ENCODE measurements around the gene IFIT1. TPM values are rescaled to one million over a fixed set of nuclear protein-coding genes. Genes with fewer than 3 reads are reported as not detected.
A peak's percentile ranks its signal among the peaks of the same experiment; 100 is the strongest.

The IFIT1 gene
- total and polyA plus RNA-seq, 2 donors (not counting 3 experiments of a cell fraction or from before 2014, with no cell fraction given), result 0.51 to 0.75 TPM

DNA sequence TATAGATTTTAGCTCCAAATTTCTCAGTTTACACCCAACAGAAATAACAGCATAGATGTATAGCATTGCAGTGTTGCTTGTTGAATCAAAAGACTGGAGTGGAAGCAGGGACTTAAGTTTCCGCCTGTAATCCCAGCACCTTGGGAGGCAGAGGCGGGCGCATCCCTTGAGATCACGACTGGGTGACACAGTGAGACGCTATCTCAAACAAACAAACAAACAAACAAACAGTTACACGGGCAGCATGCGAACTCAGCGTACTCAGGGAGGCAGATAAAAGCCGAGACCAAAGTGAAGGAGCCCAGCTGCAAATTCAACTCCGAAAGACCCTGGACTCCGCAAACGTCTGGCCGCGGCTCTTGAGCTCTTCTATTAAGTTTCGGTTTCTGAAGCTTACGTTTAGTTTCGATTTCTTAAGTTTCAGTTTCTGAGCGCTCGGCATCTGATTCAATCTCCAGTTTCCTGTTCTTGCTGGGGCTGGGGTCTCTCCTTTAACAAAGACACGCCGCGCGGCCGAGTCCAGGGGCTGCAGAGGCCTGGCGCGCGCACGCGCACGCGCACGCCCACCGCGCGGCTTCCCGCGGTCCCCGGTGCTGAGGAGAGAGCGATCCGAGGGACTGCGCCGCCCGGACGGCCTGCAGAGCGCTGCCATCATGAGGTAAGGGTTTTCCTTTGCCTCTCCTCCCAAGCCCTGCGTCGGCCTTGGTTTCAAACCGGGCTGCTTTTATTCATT is 21.9 kb downstream of the IFIT1 start, which contains the start of gene IFIT5:
Gene IFIT5, plus strand, starts transcription at position 423 of the 733 bp plus-strand sequence. Its CDS starts 231 bp downstream, at position 654.
- intact Hi-C loops (cut with micrococcal nuclease), result loop anchor here (1.0 to 2.0 kb wide), 3 partner anchors 86 to 230 kb away; partner anchors contain the start of gene PANK1

DNA sequence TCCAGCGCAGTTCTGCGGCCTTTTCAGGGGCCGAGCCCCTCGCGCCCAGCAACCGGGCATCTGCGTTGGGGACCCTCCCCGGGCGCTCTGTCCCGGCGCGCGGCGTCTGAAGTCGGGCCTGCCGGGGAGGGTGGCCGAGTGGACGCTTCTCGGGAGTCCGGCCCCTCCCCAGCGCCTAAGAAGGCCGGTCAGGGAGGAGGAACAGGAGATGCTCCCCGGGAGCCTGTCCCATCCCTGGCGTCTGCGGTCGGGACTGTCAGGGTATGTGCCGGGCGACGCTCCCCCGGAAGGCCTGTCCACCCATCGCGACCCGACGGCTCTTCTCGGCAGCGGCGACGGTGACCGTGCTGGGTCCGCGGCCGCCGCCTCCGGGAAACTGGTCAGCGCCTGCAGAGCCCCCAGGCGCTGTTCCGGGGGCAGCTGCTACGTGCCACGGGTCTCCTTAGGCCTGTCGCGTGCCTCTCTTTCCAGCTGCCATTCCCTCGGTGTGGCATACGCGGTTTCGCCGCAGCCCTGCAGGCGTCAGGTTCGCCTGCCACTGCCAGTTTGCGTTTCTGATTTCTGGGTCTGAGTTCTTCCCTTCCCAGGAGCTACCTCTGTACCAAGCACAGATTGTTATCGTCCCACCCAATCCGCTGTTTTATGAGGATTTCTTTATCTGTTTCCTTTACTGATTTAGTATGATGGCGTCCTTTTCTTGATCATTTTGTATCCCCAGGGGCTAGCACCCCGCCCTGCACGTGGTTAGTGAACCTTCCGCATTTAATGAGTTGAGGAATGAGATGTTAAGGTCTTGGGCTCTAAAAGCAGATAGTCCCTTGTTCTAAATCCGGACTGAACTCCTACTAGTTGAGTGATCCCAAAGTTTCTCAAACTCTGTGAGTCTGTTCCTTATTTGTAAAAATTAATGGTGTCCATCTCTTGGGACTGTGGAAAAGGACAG is 22.7 kb downstream of the IFIT1 start:
- H3K4me2 ChIP-seq (ENCODE audit: insufficient read depth, low read length), result peak overlapping the region; percentile 77
- H4K20me1 ChIP-seq (replicated peaks; ENCODE audit: control insufficient read depth, extremely low read depth, insufficient read depth, low read length), result no peaks in the 10 kb centered on the region
- CTCF ChIA-PET, result interaction anchor here (1.0 to 1.4 kb wide), 4 partner anchors 46 to 198 kb away, joined by 3 to 7 read pairs (median 5); no protein-coding TSS in a partner anchor
- DNase-seq (ENCODE audit: low read depth, low spot score) (peak; percentile 40), FAIRE-seq (no peak)
- POLR2A ChIA-PET, result interaction anchor here (0.9 kb wide), 1 partner anchor 23 kb away, joined by 3 read pairs; the partner anchor contains the start of gene IFIT1
- peak overlapping the region; percentile 82 for H2AFZ ChIP-seq (ENCODE audit: low read depth, low read length)
- H3K4me3 ChIP-seq (replicated peaks in 1 of 3; ENCODE audit: insufficient read depth in 1 of 3, low read depth in 1 of 3, low read length in 3 of 3), result peak overlapping the region; percentile 65 to 89 (median 76)
- BruUV-seq (replicated peaks), result TSS peak; percentile 29
- no peaks in the 10 kb centered on the region for H3K79me2 ChIP-seq (ENCODE audit: control insufficient read depth, insufficient read depth, low read length)
- intact Hi-C loops (cut with micrococcal nuclease), result loop anchor here (1.0 to 2.0 kb wide), 4 partner anchors 23 to 230 kb away; partner anchors contain the start of genes IFIT1 and PANK1
- no peaks in the 10 kb centered on the region for H3K27me3 ChIP-seq (ENCODE audit: control insufficient read depth in 2 of 2, insufficient read depth in 2 of 2, low read length in 2 of 2)
- TF ChIP-seq, protein P1, sequence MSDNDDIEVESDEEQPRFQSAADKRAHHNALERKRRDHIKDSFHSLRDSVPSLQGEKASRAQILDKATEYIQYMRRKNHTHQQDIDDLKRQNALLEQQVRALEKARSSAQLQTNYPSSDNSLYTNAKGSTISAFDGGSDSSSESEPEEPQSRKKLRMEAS (IDR thresholded peaks at IDR 0.05; ENCODE audit: insufficient read depth, insufficient read length), result no peak
- TF ChIP-seq FOS (IDR thresholded peaks at IDR 0.05; ENCODE audit: borderline replicate concordance, insufficient read depth, low read length) (no peak), POLR2A (IDR thresholded peaks at IDR 0.05; ENCODE audit: low read depth, low read length) (no peak), POLR2AphosphoS5 (IDR thresholded peaks at IDR 0.05; ENCODE audit: insufficient read depth, low read depth, low read length) (peak; percentile 5), GATA2 (IDR thresholded peaks at IDR 0.05; ENCODE audit: insufficient read depth, insufficient read length, low read depth, low read length) (peak; percentile 21), EZH2 (IDR thresholded peaks at IDR 0.05; ENCODE audit: borderline replicate concordance, low read depth, low read length, severe bottlenecking) (no peak), JUN (IDR thresholded peaks at IDR 0.05; ENCODE audit: borderline replicate concordance, insufficient read depth, insufficient read length, low read depth) (no peak), MYC (IDR thresholded peaks at IDR 0.05; ENCODE audit: low read depth, low read length) (no peak)
- TF ChIP-seq, protein P2, sequence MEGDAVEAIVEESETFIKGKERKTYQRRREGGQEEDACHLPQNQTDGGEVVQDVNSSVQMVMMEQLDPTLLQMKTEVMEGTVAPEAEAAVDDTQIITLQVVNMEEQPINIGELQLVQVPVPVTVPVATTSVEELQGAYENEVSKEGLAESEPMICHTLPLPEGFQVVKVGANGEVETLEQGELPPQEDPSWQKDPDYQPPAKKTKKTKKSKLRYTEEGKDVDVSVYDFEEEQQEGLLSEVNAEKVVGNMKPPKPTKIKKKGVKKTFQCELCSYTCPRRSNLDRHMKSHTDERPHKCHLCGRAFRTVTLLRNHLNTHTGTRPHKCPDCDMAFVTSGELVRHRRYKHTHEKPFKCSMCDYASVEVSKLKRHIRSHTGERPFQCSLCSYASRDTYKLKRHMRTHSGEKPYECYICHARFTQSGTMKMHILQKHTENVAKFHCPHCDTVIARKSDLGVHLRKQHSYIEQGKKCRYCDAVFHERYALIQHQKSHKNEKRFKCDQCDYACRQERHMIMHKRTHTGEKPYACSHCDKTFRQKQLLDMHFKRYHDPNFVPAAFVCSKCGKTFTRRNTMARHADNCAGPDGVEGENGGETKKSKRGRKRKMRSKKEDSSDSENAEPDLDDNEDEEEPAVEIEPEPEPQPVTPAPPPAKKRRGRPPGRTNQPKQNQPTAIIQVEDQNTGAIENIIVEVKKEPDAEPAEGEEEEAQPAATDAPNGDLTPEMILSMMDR (IDR thresholded peaks at IDR 0.05; ENCODE audit: extremely low read depth in 1 of 2, insufficient read depth in 1 of 2, low read depth in 1 of 2, low read length in 2 of 2), result peak in 1 of 2 donors; percentile 4
- dilution Hi-C loops (cut with MboI; ENCODE audit: extremely low pct_ligation_motif_present, low sequenced_read_pairs), result no loop called here
- no peaks in the 10 kb centered on the region for H3K9me3 ChIP-seq (replicated peaks; ENCODE audit: control insufficient read depth, insufficient read depth, low read length)
- H3K27ac ChIP-seq (ENCODE audit: insufficient read depth, low read depth, low read length), result no peak overlapping the region
- H3K9ac ChIP-seq (replicated peaks; ENCODE audit: extremely low read depth, insufficient read depth, low read length), result peak overlapping the region; percentile 55
- H3K4me1 ChIP-seq (ENCODE audit: control insufficient read depth, extremely low read depth, insufficient read depth, low read length), result no peaks in the 10 kb centered on the region
- no peaks in the 10 kb centered on the region for H3K36me3 ChIP-seq (ENCODE audit: control insufficient read depth in 2 of 2, extremely low read depth in 1 of 2, insufficient read depth in 2 of 2, low read length in 2 of 2)
- no peaks in the 10 kb centered on the region for H3K9me1 ChIP-seq (replicated peaks; ENCODE audit: control insufficient read depth, extremely low read depth, insufficient read depth, low read length)

More for the DNA sequence above, 21.9 kb downstream of the IFIT1 start, which contains the start of gene IFIT5:
- FAIRE-seq, result peak; percentile 71
- Histone ChIP-seq H3K27ac (ENCODE audit: insufficient read depth, low read depth, low read length) (no peak within 1 kb of the TSS), H4K20me1 (replicated peaks; ENCODE audit: control insufficient read depth, extremely low read depth, insufficient read depth, low read length) (no peaks in the 10 kb centered on the region), H3K4me1 (ENCODE audit: control insufficient read depth, extremely low read depth, insufficient read depth, low read length) (no peaks in the 10 kb centered on the region), H3K9ac (replicated peaks; ENCODE audit: extremely low read depth, insufficient read depth, low read length) (peak within 1 kb of the TSS; percentile 55), H3K9me3 (replicated peaks; ENCODE audit: control insufficient read depth, insufficient read depth, low read length) (no peaks in the 10 kb centered on the region), H3K4me3 (replicated peaks in 1 of 3; ENCODE audit: insufficient read depth in 1 of 3, low read depth in 1 of 3, low read length in 3 of 3) (peak within 1 kb of the TSS; percentile 65 to 89 (median 76)), H2AFZ (ENCODE audit: low read depth, low read length) (peak within 1 kb of the TSS; percentile 82), H3K36me3 (ENCODE audit: control insufficient read depth in 2 of 2, extremely low read depth in 1 of 2, insufficient read depth in 2 of 2, low read length in 2 of 2) (no peaks in the 10 kb centered on the region), H3K9me1 (replicated peaks; ENCODE audit: control insufficient read depth, extremely low read depth, insufficient read depth, low read length) (no peaks in the 10 kb centered on the region), H3K4me2 (ENCODE audit: insufficient read depth, low read length) (peak within 1 kb of the TSS; percentile 77), H3K27me3 (ENCODE audit: control insufficient read depth in 2 of 2, insufficient read depth in 2 of 2, low read length in 2 of 2) (no peaks in the 10 kb centered on the region), H3K79me2 (ENCODE audit: control insufficient read depth, insufficient read depth, low read length) (no peaks in the 10 kb centered on the region)
- TSS peak; percentile 69 for BruUV-seq (replicated peaks)
- peak; percentile 80 for DNase-seq (ENCODE audit: low read depth, low spot score)
- dilution Hi-C loops (cut with MboI; ENCODE audit: extremely low pct_ligation_motif_present, low sequenced_read_pairs), result no loop called here
- TF ChIP-seq FOS (IDR thresholded peaks at IDR 0.05; ENCODE audit: borderline replicate concordance, insufficient read depth, low read length) (no peak), POLR2A (IDR thresholded peaks at IDR 0.05; ENCODE audit: low read depth, low read length) (peak; percentile 49), POLR2AphosphoS5 (IDR thresholded peaks at IDR 0.05; ENCODE audit: insufficient read depth, low read depth, low read length) (peak; percentile 45)
- ChIA-PET CTCF (interaction anchor here (0.7 to 1.4 kb wide), 9 partner anchors 12 to 290 kb away, joined by 3 to 7 read pairs (median 3); partner anchors contain the start of genes IFIT1, IFIT2 and LIPA), POLR2A (interaction anchor here (0.9 kb wide), 1 partner anchor 22 kb away, joined by 3 read pairs; the partner anchor contains the start of gene IFIT1)

Measured in endothelial cell of umbilical vein (primary cell).